ENCODE data around the gene TXK. TPM values are rescaled to one million over a fixed set of nuclear protein-coding genes. Genes with fewer than 3 reads are reported as not detected.
A peak's percentile ranks its signal among the peaks of the same experiment; 100 is the strongest.

Gene TXK
- total RNA-seq, 2 experiments from 2014 or later, result 67.0 to 69.9 TPM

DNA sequence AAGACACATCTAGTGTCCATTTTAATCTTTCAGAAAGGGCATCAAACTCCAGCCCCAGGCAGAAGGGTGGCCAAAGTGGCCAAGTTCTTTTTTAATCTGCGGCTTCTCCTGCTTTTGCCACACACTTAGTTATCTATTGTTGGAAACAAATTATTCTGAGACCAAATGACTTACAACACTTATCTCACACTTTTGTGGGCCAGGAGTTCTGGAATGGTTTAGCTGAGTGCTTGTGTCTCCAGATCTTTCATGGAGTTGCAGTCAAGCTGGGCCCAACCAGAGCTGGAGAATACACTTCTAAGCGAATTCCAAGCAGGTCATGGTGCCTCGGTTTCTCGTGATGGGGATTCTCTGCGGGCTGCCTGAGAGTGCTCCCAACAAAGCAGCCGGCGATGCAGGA is 4.0 kb downstream of the TXK start:
- Mint-ChIP-seq H3K27me3 (no peaks in the 10 kb centered on the region), H3K9me3 (no peaks in the 10 kb centered on the region), H3K27ac (peak overlapping the region; percentile 88), H3K36me3 (ENCODE audit: low read depth) (peaks cover 63% of the 10 kb centered on the region), H3K4me3 (peak overlapping the region; percentile 94), H3K4me1 (ENCODE audit: low read depth) (peaks cover 83% of the 10 kb centered on the region)
- H3K4me3 ChIP-seq (ENCODE audit: low read length), result peak overlapping the region; percentile 65
- H3K27ac ChIP-seq (ENCODE audit: low read depth in 1 of 2, low read length in 2 of 2), result peak overlapping the region; percentile 65 to 68
- ChIA-PET CTCF (interaction anchor here (1.6 to 5.2 kb wide), 2 partner anchors 10 to 20 kb away, joined by 9 to 70 read pairs; no protein-coding TSS in a partner anchor), POLR2A (interaction anchor here (0.6 to 5.8 kb wide), 5 partner anchors 8 to 650 kb away, joined by 3 to 125 read pairs (median 4); no protein-coding TSS in a partner anchor)
- ATAC-seq (ENCODE audit: poor library complexity) (no peak), DNase-seq (no peak)
- intact Hi-C loops (cut with DNase I, micrococcal nuclease), result loop anchor here (10.0 kb wide), 4 partner anchors 145 to 775 kb away; partner anchors contain the start of genes NFXL1 (in 1 of the 2), OCIAD2 (in 1 of the 2) and SLAIN2 (in 1 of the 2)
- no peaks in the 10 kb centered on the region for H3K9me3 ChIP-seq (ENCODE audit: control insufficient read depth in 1 of 2, insufficient read depth in 1 of 2, low read length in 2 of 2)
- no peak for TF ChIP-seq CTCF (IDR thresholded peaks at IDR 0.05)
- no peaks in the 10 kb centered on the region for H3K27me3 ChIP-seq (ENCODE audit: control insufficient read depth in 1 of 2, insufficient read depth in 2 of 2, low read length in 2 of 2)
- H3K4me1 ChIP-seq (ENCODE audit: insufficient read depth, low read length), result peaks cover 68% of the 10 kb centered on the region
- peaks cover 8% of the 10 kb centered on the region for H3K36me3 ChIP-seq (ENCODE audit: insufficient read depth, low read length)

DNA sequence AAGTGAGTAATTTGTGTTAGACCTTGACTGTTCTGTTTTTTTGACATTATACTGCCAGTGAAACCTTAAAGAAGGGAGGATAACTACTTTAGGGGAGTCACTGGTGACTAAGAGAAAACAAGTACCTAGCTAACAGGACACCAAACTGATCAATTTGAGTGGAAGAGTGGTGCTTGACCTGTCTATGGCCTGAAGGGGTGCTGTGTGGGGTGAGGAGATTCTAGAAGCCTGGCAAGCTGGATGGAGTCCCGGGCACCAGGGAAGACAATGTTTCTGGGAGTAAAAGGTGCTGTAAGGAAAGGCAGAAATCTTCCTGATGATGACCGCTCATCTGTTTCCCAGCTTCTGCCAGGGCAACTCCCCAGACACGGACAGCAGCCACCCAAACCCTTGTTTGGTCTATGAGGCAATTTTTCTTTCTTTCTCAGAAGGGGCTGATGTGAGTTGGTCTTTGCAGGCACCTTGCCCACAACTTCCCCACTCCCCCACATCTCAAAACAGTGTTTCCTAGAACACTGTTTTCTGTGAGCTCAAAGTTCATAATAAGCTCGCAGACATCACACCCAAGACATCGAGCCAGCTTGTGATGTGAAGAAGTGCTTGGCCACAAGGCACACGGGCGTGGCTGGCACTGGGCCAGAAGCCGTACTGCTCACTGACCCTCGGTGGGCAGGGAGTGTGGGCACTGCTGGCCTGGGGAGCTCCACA is 4.6 kb downstream of the TXK start:
- peak in 8 of 14 experiments; percentile 18 to 48 (median 39) for DNase-seq
- peak overlapping the region; percentile 94 for H3K4me3 Mint-ChIP-seq
- CTCF ChIA-PET, result interaction anchor here (1.6 to 5.2 kb wide), 2 partner anchors 11 to 20 kb away, joined by 9 to 70 read pairs; no protein-coding TSS in a partner anchor
- no peak for TF ChIP-seq CTCF (IDR thresholded peaks at IDR 0.05)
- H3K27me3 ChIP-seq (ENCODE audit: control insufficient read depth in 1 of 2, insufficient read depth in 2 of 2, low read length in 2 of 2), result no peaks in the 10 kb centered on the region
- ATAC-seq (ENCODE audit: poor library complexity), result no peak
- H3K27ac ChIP-seq (ENCODE audit: low read depth in 1 of 2, low read length in 2 of 2), result peak overlapping the region; percentile 65 to 68
- intact Hi-C loops (cut with DNase I, micrococcal nuclease), result loop anchor here (10.0 kb wide), 4 partner anchors 145 to 775 kb away; partner anchors contain the start of genes NFXL1 (in 1 of the 2), OCIAD2 (in 1 of the 2) and SLAIN2 (in 1 of the 2)
- POLR2A ChIA-PET, result interaction anchor here (0.6 to 5.8 kb wide), 4 partner anchors 9 to 651 kb away, joined by 3 to 125 read pairs (median 6); no protein-coding TSS in a partner anchor
- H3K4me3 ChIP-seq (ENCODE audit: low read length), result peak overlapping the region; percentile 65
- H3K27ac Mint-ChIP-seq, result peak overlapping the region; percentile 88
- H3K9me3 ChIP-seq (ENCODE audit: control insufficient read depth in 1 of 2, insufficient read depth in 1 of 2, low read length in 2 of 2), result no peaks in the 10 kb centered on the region
- H3K36me3 Mint-ChIP-seq (ENCODE audit: low read depth), result peaks cover 67% of the 10 kb centered on the region
- H3K4me1 Mint-ChIP-seq (ENCODE audit: low read depth), result peaks cover 83% of the 10 kb centered on the region
- no peaks in the 10 kb centered on the region for H3K27me3 Mint-ChIP-seq
- no peaks in the 10 kb centered on the region for H3K9me3 Mint-ChIP-seq
- peaks cover 67% of the 10 kb centered on the region for H3K4me1 ChIP-seq (ENCODE audit: insufficient read depth, low read length)
- peaks cover 14% of the 10 kb centered on the region for H3K36me3 ChIP-seq (ENCODE audit: insufficient read depth, low read length)

DNA sequence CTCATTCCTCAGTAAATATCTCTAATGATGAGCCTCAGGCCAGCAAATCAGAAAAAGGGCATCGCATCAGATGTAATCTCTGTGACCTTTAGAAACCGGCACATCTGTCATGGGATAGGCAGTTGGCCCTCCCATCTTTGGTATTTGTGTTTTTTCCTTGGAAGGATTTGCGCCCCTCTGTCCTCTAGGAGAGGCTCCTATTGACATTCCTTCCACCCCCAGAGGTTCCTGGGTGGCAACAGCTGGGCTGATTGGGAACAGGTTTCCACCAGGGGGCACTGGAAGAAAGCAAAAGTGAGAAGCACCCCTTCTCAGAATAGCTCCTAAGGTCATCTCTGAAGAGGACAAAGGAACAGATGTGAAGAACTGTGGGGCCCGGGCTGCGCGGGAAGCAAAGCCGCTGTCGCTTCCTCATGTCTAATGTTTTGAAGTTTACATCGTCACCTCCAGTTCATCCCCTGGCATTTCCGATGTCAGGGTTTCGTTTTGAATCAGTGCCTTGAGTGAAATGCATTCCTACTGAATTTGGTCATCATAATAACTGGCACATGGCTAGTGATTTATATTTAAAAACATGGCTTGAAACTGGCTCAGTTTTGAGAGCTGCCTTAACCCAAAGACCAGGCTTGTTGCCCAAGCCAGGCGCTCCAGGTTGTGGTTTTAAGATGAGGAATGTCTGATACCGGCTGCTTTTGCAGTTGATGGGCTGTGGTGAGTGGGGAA is 6.2 kb downstream of the TXK start:
- peak; percentile 61 for TF ChIP-seq CTCF (IDR thresholded peaks at IDR 0.05)
- intact Hi-C loops (cut with DNase I, micrococcal nuclease), result loop anchor here (1.0 to 2.0 kb wide), 2 partner anchors 11 to 13 kb away; no protein-coding TSS in a partner anchor
- H3K9me3 Mint-ChIP-seq, result no peaks in the 10 kb centered on the region
- peaks cover 15% of the 10 kb centered on the region for H3K36me3 ChIP-seq (ENCODE audit: insufficient read depth, low read length)
- peak overlapping the region; percentile 86 for H3K4me3 Mint-ChIP-seq
- peaks cover 87% of the 10 kb centered on the region for H3K4me1 Mint-ChIP-seq (ENCODE audit: low read depth)
- ChIA-PET POLR2A (interaction anchor here (0.5 to 5.8 kb wide), 4 partner anchors 11 to 479 kb away, joined by 3 to 125 read pairs (median 3); no protein-coding TSS in a partner anchor), CTCF (interaction anchor here (1.1 to 5.2 kb wide), 4 partner anchors 9 to 148 kb away, joined by 4 to 70 read pairs (median 6); no protein-coding TSS in a partner anchor)
- DNase-seq (peak; percentile 46 to 83 (median 66)), ATAC-seq (ENCODE audit: poor library complexity) (peak; percentile 78)
- H3K27ac Mint-ChIP-seq, result peak overlapping the region; percentile 88
- peaks cover 68% of the 10 kb centered on the region for H3K36me3 Mint-ChIP-seq (ENCODE audit: low read depth)
- no peaks in the 10 kb centered on the region for H3K27me3 ChIP-seq (ENCODE audit: control insufficient read depth in 1 of 2, insufficient read depth in 2 of 2, low read length in 2 of 2)
- H3K4me1 ChIP-seq (ENCODE audit: insufficient read depth, low read length), result peaks cover 78% of the 10 kb centered on the region
- H3K27me3 Mint-ChIP-seq, result no peaks in the 10 kb centered on the region
- H3K9me3 ChIP-seq (ENCODE audit: control insufficient read depth in 1 of 2, insufficient read depth in 1 of 2, low read length in 2 of 2), result no peaks in the 10 kb centered on the region
- H3K4me3 ChIP-seq (ENCODE audit: low read length), result peak overlapping the region; percentile 33
- peak overlapping the region; percentile 70 to 80 for H3K27ac ChIP-seq (ENCODE audit: low read depth in 1 of 2, low read length in 2 of 2)
